Natural killer cell treated with Interleukin-12 subunit alpha and Interleukin-12 subunit beta and Interleukin-15 and Interleukin-18, amount 100 ng/mL, for 72 hours (primary cell): ENCODE data around the gene HPX. TPM values are rescaled to one million over a fixed set of nuclear protein-coding genes. Genes with fewer than 3 reads are reported as not detected.

Experiments used
- ATAC-seq, 2 donors: fragments of 150-1000 bp; cut with Tn5 transposase in 1 of 2; sonication (Bioruptor Pico), chemical (Tn5 transposase) in 1 of 2; 2 replicates each; pipeline ENCODE4 v1.10.0; 2021
- DNase-seq: peaks from one replicate; pipeline ENCODE4 v3.0.0; 2022; ENCODE audit warnings: low spot score
- H3K27ac Mint-ChIP-seq, 2 donors: 1 replicate in 1 of 2; 2 replicates in 1 of 2; pipeline ENCODE4 v1.8.0; 2022; ENCODE audit warnings: mixed read lengths in 2 of 2, mild to moderate bottlenecking in 1 of 2, moderate library complexity in 1 of 2
- H3K27me3 Mint-ChIP-seq, 2 donors: 1 replicate in 1 of 2; 2 replicates in 1 of 2; pipeline ENCODE4 v1.8.0; 2022; ENCODE audit warnings: mixed read lengths in 2 of 2
- H3K36me3 Mint-ChIP-seq: one replicate; pipeline ENCODE4 v1.8.0; 2022; ENCODE audit warnings: mixed read lengths
- H3K4me1 Mint-ChIP-seq, 2 donors: 1 replicate in 1 of 2; 2 replicates in 1 of 2; pipeline ENCODE4 v1.8.0; 2022; ENCODE audit warnings: low read depth in 2 of 2, mixed read lengths in 2 of 2, mild to moderate bottlenecking in 1 of 2
- H3K4me3 Mint-ChIP-seq: one replicate; pipeline ENCODE4 v1.8.0; 2022; ENCODE audit warnings: mixed read lengths
- H3K9me3 Mint-ChIP-seq: 2 replicates; pipeline ENCODE4 v1.8.0; 2022; ENCODE audit warnings: mixed read lengths
- total RNA-seq, 2 donors: library from RNA; stranded (reverse); gene quantifications; one replicate each; pipeline ENCODE4 v1.2.3, GENCODE V29; 2022

HPX gene
- total RNA-seq, 2 donors from 2014 or later, result 0.76 to 0.92 TPM

DNA sequence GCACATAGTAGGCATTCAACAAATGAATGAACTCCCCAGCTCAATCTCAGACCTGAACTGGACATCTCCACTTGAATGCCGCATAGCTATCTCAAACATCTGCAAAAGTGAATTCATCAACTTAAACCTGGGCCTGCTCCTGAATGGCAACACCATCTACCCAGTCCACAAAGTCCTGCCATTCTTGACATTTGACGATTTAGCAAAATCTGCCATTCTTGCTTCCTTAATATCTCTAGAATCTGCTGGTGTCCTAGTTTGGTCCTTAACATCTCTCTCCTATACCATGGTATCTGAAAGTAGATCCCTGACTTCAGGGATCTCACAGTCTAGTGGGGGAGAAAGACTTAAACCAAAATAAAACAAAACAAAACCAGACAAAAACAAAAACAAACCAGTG is 12.4 kb upstream of the HPX start:
- Mint-ChIP-seq H3K4me1 (no peaks in the 10 kb centered on the region), H3K4me3 (no peak overlapping the region), H3K27me3 (no peaks in the 10 kb centered on the region), H3K36me3 (no peaks in the 10 kb centered on the region), H3K9me3 (no peaks in the 10 kb centered on the region), H3K27ac (no peak overlapping the region)
- DNase-seq (no peak), ATAC-seq (no peak)

DNA sequence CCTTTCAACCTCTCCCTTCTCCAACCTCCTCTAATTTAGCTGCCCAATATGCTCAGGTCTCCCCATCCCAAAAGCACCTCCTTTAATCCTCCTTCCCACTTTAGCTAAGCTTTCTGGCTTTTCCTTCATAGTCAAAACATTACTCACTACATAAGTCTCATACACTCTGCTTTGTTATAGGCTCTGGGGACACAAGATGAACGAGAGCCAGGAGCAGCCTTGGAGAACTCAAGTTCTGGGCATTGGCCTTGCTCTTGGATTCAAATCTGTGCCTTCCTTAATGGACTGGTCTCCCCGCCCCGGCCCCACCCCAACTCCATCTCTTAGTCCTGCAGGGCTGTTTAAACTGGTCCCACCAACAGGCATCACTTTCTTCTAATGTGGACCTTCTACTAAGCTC is 11.4 kb upstream of the HPX start:
- Mint-ChIP-seq H3K4me3 (no peak overlapping the region), H3K4me1 (no peaks in the 10 kb centered on the region), H3K27ac (no peak overlapping the region), H3K27me3 (no peaks in the 10 kb centered on the region), H3K9me3 (no peaks in the 10 kb centered on the region), H3K36me3 (no peaks in the 10 kb centered on the region)
- no peak for ATAC-seq
- DNase-seq, result no peak

DNA sequence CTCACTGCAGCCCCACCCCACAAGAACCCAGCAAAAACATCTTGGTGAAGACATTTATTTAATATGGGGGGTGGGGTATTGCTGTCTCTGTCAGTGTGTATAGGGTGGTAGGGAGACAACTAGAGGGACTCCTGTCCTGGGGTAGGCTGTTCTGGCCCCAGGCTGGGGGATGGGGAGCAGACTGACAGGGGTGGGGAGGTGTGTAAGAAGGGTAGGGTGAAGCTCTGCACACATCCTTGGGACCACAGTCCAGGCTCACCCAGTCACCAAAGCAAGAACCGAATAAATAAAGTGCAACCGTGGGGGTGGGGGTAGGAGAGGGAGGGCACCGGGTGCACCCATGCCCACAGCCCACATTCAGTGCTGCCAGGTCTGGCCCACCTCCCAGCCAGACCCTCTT is 7.8 kb upstream of the HPX start:
- Mint-ChIP-seq H3K4me3 (no peak overlapping the region), H3K36me3 (no peaks in the 10 kb centered on the region), H3K9me3 (no peaks in the 10 kb centered on the region), H3K4me1 (no peaks in the 10 kb centered on the region), H3K27me3 (no peaks in the 10 kb centered on the region), H3K27ac (no peak overlapping the region)
- ATAC-seq, result no peak
- DNase-seq, result no peak

DNA sequence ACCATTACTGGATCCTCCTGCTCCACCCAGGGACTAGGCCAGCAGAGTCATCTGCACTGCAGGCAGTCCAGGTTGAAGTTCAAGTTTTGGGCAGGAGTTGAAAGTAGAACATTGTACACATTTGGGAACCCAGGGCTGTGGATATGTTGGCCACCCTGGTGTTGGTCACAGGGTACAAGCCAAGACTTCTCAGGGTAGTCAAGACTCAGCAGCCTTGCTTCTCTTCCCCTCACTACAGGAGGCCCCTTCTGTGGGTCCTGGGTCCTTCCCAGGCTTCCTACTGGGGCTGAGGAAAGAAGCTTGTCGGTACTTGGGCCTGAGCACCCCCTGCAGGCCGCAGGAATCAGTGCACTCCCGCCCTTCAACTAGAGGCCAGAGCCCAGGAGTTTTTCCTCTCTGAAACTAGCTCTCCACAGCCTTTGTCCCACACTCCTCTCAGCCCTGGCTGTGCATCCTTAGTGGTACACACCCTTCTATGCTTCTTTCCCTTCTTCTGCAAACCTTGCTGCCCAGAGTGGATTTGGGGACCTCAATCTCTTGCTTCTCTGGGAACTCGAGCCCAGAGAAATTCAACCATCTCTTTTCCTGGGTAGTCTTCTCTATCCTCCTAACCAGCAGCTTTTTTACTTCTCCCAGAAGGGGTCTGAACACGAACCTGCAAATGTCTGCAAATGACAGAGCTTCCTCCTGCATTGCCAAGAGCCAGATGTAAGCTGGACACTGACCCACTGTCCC is 2.6 kb upstream of the HPX start:
- no peaks in the 10 kb centered on the region for H3K36me3 Mint-ChIP-seq
- peak; percentile 68 for DNase-seq
- no peak overlapping the region for H3K4me3 Mint-ChIP-seq
- H3K27me3 Mint-ChIP-seq, result no peaks in the 10 kb centered on the region
- ATAC-seq, result peak; percentile 78 to 84
- no peak overlapping the region for H3K27ac Mint-ChIP-seq
- no peaks in the 10 kb centered on the region for H3K9me3 Mint-ChIP-seq
- no peaks in the 10 kb centered on the region for H3K4me1 Mint-ChIP-seq

DNA sequence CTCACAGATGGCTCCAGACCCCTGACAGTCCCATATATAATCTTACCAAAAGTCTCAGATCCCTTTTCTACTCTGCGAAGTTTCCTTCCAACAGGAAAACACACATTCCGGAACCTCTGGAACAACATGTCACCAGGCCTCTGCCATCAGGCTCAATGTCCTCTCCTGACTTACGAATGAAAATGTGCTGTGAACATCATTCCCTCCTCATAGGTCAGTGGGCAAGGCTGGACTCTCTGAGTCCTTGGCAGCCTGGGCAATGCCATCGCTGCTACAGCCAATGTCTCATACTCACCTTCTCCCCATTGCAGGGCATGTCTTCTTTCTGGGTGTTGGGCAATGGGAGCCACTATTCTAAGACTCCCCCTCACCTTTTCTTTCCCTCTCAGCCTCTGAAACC is 1.7 kb upstream of the HPX start:
- no peaks in the 10 kb centered on the region for H3K36me3 Mint-ChIP-seq
- H3K27ac Mint-ChIP-seq, result no peak overlapping the region
- no peak overlapping the region for H3K4me3 Mint-ChIP-seq
- H3K9me3 Mint-ChIP-seq, result no peaks in the 10 kb centered on the region
- DNase-seq, result no peak
- H3K4me1 Mint-ChIP-seq, result no peaks in the 10 kb centered on the region
- H3K27me3 Mint-ChIP-seq, result no peaks in the 10 kb centered on the region
- ATAC-seq, result no peak

DNA sequence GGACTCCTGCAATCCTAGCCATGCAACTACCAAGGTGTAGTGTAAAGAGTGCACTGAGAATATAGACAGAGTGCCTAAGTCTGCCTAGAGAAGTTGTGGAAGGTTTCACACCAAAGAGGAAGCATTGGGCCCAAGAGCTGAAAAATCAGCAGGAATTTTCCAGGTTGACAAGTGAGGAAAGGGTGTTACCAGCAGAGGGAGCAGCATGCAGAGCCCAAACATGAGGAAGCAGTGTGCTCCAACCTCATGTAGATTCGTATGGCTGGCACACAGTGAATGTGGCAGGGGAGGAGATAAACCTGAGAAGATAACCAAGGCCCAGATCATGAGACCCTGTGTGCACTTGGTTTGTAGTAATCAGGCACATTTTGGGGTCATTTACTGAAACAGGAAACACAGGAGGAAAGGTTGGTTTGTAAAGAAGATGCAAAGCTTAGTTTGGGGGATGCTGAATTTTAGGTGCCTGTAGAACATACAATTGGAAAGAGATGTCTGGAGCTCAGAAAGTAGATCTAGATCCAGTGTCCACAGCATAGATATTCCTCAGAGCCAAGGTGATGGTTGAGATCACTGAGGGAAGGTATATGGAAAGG is 1.7 kb downstream of the HPX start:
- Mint-ChIP-seq H3K4me1 (peaks cover 3 to 5% of the 10 kb centered on the region in 2 donors), H3K36me3 (no peaks in the 10 kb centered on the region), H3K9me3 (no peaks in the 10 kb centered on the region), H3K4me3 (no peak overlapping the region), H3K27ac (no peak overlapping the region), H3K27me3 (peaks cover 0 to 2% of the 10 kb centered on the region in 2 donors)
- ATAC-seq (no peak), DNase-seq (no peak)

DNA sequence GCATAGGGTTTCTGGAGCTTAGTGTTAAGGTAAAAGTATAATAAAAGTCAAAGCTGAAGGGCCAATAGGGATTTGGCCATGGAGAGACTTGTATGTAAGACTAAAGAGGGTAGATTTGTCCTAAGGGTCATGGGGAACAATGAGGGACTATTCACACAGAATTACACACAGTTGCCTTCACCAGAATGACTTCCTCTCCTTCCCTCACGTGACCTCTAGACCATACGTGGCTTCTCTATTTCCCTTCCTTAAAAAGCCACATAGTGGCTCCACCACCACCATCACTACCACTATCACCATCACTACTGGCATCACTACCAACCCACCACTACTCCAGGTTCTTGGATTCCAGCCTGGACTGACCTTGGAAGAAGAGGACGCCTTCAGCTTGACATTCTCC is 2.8 kb downstream of the HPX start:
- Mint-ChIP-seq H3K27ac (no peak overlapping the region), H3K36me3 (no peaks in the 10 kb centered on the region), H3K4me1 (peaks cover 3 to 5% of the 10 kb centered on the region in 2 donors), H3K9me3 (no peaks in the 10 kb centered on the region), H3K27me3 (peaks cover 0 to 2% of the 10 kb centered on the region in 2 donors), H3K4me3 (no peak overlapping the region)
- DNase-seq (no peak), ATAC-seq (no peak)

DNA sequence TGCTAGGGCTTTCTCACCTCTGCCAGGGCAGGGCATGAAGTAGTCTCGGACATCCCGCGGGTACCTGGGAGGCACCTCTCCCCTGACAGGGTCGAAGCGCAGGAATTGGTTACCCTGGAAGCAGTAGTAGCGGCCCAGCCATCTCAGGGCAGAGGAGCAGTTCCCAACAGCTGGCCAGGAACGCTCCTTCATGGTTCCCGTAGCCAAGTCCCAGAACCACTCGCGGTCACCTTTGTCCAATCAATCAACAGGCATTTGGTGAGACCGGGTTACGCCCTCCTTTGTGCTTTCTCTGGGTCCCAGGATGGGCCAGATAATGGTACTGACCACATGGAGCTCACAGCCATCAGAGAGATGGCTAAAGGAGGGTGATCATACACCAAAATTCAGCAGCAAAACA is 3.4 kb downstream of the HPX start:
- Mint-ChIP-seq H3K9me3 (no peaks in the 10 kb centered on the region), H3K27ac (no peak overlapping the region), H3K4me1 (peaks cover 3 to 5% of the 10 kb centered on the region in 2 donors), H3K4me3 (no peak overlapping the region), H3K36me3 (no peaks in the 10 kb centered on the region), H3K27me3 (peaks cover 0 to 2% of the 10 kb centered on the region in 2 donors)
- DNase-seq (no peak), ATAC-seq (no peak)

DNA sequence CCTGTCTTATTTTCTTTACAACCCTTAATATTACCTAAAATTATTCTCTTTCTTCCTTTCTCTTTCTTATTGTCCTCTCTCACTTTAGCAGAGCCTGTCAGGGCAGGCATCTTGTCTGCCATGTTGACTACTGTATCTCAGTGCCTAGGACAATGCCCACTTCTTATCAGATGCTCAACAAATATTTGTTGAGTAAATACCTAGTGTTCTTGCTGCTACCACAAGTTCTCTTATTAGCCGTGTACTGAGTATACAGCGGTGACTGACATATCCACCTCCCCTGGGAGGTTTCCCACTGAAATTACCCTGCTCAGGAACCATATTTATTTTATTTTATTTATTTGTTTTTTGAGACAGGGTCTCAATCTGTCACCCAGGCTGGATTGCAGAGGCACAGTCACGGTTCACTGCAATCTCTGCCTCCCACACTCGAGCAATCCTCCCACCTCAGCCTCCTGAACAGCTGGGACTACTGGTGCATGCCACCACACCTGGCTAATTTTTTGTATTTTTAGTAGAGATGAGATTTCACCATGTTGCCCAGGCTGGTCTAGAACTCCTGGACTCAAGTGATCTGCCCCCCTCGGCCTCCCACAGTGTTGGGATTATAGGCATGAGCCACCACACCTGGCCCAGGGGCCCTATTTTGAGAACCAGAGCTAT is 6.7 kb downstream of the HPX start:
- Mint-ChIP-seq H3K27me3 (peaks cover 0 to 2% of the 10 kb centered on the region in 2 donors), H3K36me3 (no peaks in the 10 kb centered on the region), H3K9me3 (no peaks in the 10 kb centered on the region), H3K4me3 (no peak overlapping the region), H3K4me1 (peaks cover 3 to 5% of the 10 kb centered on the region in 2 donors), H3K27ac (no peak overlapping the region)
- no peak for ATAC-seq
- no peak for DNase-seq

DNA sequence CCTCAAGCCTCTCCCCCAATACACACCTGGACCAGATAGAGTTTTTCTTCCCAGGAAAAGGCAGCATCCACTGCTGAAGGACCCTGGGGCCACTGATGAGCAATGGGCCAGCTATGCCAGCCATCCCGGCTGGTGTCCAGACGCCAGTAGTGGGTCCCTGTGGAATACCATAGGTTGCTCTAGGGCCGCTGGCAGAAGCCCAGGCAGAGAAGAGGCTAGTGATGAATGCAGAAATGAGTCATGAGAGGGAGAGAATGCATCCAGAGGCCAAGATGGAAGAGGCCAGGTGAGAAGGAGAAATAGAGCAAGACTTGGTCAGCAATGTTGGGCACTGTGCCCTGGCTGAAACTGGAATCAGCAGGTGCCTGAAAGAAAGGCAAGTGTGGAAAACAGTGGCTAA is 8.9 kb downstream of the HPX start:
- Mint-ChIP-seq H3K27me3 (peaks cover 0 to 2% of the 10 kb centered on the region in 2 donors), H3K36me3 (no peaks in the 10 kb centered on the region), H3K4me3 (no peak overlapping the region), H3K4me1 (peaks cover 3 to 5% of the 10 kb centered on the region in 2 donors), H3K27ac (no peak overlapping the region), H3K9me3 (no peaks in the 10 kb centered on the region)
- no peak for DNase-seq
- no peak for ATAC-seq

DNA sequence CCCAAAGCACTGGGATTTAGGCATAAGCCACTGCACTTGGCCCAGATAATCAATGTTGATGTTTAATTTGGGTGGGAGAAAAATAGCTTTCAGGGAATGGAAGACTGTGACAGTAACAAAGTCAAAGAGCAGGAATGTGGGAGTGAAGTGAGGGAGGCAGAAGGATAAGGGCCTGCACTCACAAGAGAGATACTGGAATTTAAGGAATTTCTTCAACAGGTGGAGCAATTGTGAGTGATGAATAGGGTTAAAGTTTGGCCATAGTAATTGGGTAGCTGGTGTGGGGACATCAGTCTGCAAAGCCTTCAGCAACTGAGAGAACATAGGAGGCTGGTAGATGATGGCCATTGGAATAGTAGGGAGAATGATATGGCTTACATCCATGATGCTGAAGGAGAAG is 13.3 kb downstream of the HPX start:
- H3K36me3 Mint-ChIP-seq, result no peaks in the 10 kb centered on the region
- no peak overlapping the region for H3K4me3 Mint-ChIP-seq
- no peak overlapping the region for H3K27ac Mint-ChIP-seq
- DNase-seq, result no peak
- peaks cover 15 to 27% of the 10 kb centered on the region in 2 donors for H3K27me3 Mint-ChIP-seq
- H3K9me3 Mint-ChIP-seq, result no peaks in the 10 kb centered on the region
- no peaks in the 10 kb centered on the region for H3K4me1 Mint-ChIP-seq
- no peak for ATAC-seq

DNA sequence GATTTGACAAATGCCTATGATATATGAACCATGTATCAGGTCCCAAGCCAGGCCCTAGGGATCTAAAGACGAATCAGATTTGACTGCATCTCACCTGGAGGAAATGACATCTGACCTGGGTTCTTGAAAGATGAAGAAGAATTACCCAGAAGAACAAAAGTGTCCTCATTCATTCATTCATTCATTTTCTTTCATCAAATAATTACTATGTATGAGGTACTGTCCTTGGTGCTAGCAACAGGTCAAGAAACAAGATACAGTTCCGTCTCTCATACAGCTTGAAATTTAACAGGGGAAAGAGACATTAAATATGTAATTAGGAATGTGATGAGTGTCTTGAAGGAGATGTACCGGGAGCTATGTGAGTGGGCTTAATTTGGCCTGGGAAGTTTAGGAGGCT is 20.1 kb downstream of the HPX start:
- ATAC-seq (no peak), DNase-seq (no peak)
- Mint-ChIP-seq H3K27me3 (peaks cover 24 to 41% of the 10 kb centered on the region in 2 donors), H3K4me3 (no peak overlapping the region), H3K9me3 (no peaks in the 10 kb centered on the region), H3K36me3 (no peaks in the 10 kb centered on the region), H3K27ac (peak overlapping the region in 1 of 2 donors; percentile 3), H3K4me1 (peaks cover 2 to 5% of the 10 kb centered on the region in 2 donors)

DNA sequence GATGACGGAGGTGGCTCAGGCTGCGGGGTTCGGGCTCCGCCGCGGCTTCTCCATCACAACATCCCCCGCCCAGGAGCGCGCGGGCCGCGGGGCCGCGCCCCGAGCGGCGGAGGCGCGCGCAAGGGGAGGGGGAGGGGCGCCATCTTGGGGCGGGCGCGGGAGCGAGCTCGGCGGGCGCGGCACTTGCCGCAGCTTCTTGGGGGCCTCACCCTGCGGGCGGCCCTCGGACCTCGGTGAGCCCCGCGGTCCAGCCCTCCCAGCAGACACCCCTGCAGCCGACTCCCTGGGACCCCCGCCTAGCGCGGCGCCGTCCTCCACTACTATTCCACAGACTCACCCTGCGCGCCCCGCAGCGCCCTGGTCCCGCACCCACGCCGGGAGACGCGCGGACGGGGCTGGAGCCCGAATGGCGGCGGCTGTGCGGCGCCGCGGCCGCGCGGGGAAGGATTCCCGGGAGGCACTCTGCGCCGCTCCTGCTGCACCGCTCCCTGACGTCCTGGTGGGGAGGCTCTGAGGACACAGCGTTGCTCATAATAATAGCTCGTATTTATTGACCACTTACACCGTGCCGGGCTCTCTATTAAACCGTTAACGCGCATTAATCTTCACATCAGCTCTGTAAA is 21.7 kb downstream of the HPX start, which contains the start of gene APBB1:
APBB1 (minus strand) TSS at position 86 of the 623 bp plus-strand sequence. CDS start 7,747 bp downstream, outside the sequence.
- peak within 1 kb of the TSS in 1 of 2 donors; percentile 43 for H3K27ac Mint-ChIP-seq
- ATAC-seq (peak; percentile 87), DNase-seq (peak; percentile 75)
- H3K9me3 Mint-ChIP-seq, result no peaks in the 10 kb centered on the region
- peaks cover 2 to 5% of the 10 kb centered on the region in 2 donors for H3K4me1 Mint-ChIP-seq
- H3K36me3 Mint-ChIP-seq, result no peaks in the 10 kb centered on the region
- peak within 1 kb of the TSS; percentile 80 for H3K4me3 Mint-ChIP-seq
- peaks cover 17 to 30% of the 10 kb centered on the region in 2 donors for H3K27me3 Mint-ChIP-seq

DNA sequence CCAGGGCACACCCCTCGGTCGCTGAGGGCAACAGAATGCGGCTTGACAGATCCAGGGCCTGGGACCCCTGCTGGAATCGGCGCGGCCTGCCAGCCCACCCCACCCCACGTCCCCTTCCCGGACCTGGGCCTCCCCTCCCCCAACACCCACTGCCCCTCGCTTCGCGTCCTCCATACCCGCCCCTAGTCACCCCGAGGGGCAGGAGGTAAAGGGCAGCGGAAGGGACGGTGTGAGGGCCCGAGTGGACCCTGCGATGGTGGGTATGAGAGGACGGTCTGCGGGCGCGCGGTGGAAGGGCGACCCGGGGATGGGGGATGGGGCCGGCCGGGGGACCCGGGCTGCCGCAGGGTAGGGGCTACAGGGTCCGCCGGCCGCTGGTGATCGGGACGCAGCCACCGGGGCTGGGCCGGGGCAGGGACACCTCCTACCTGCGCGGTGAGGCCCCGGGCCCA is 22.2 kb downstream of the HPX start:
- ATAC-seq, result no peak

More for the DNA sequence above, 22.2 kb downstream of the HPX start:
- Mint-ChIP-seq H3K27ac (no peak overlapping the region), H3K27me3 (peaks cover 14 to 25% of the 10 kb centered on the region in 2 donors), H3K4me1 (peaks cover 2 to 5% of the 10 kb centered on the region in 2 donors), H3K9me3 (no peaks in the 10 kb centered on the region), H3K36me3 (no peaks in the 10 kb centered on the region), H3K4me3 (no peak overlapping the region)
- DNase-seq, result no peak
